Stimulated activated CD4-positive, alpha-beta T cell treated with anti-CD3 and anti-CD28 coated beads, Interleukin-2, amount 100 ng/mL, for 48 hours (primary cell): ENCODE results near the gene CDC42EP2.
"Not testable (repeated sequence)": the region's sequence is repeated elsewhere in the genome, so short reads cannot be mapped to it uniquely, and the experiment has no call there.

Experiments used
- DNase-seq, 2 donors: peaks; one replicate each; pipeline ENCODE4 v3.0.0-alpha.2; 2020

Gene CDC42EP2

DNA sequence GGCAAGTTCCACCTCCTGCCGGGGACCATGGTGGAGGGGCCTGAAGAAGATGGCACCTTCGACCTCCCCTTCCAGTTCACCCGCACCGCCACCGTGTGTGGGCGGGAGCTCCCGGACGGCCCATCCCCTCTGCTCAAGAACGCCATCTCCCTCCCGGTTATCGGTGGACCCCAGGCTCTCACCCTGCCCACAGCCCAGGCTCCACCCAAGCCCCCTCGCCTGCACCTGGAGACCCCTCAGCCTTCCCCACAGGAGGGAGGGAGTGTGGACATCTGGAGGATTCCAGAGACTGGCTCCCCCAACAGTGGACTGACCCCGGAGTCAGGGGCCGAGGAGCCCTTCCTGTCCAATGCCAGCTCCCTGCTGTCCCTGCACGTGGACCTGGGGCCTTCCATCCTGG, 6.4 kb downstream of the CDC42EP2 start:
- DNase-seq: no peak

DNA sequence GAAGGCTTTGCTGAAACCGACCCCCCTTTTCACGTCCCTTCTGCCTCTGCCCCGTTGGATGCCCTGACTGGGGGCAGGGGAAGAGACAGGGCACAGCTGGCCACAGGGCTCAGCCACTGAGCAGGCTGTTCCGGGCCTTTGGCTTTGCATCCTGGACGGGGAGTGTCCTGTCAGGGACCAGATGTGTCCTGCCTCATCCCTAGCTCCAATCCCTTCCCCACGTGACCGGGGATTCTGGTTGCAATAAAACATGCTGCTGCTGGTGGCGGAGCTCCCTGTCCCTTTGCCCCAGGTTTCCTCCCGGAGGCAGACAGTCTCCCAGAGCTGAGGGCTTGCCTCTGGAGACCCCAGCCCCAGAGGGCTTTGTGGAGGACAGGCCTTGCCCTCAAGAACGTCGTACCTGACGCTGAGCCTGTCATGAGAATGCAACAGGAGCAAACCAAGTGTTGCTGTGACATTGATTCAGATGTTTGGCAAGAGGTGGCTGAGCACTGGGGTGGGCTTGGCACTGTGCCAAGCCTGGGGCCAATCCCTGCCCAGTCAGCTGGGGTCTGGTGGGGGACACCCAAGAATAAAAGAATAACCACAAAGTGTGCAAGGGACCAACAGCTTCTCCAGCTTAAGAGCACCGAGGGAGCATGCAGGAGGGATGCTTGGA, 7.3 kb downstream of the CDC42EP2 start:
- no peak for DNase-seq

DNA sequence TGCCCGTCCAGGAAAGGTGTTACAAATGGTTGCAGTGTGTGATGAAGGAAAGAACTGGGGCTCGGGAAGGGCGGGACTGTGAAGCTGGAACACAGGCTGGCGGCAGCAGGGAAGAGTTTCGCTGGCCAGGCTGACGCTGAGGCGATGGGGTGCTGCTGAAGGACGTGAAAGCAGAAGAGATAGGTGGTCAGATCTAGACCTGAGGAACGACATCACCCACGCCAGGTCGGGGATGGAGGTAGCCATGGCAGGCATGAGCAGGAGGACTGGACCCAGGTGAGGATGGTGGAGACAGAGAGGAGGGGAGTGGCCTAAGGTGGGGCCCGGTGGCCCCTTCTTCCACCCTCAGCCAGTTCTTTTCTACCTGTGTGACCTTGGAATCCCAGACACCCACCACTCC, 9.1 kb downstream of the CDC42EP2 start:
- no peak for DNase-seq

DNA sequence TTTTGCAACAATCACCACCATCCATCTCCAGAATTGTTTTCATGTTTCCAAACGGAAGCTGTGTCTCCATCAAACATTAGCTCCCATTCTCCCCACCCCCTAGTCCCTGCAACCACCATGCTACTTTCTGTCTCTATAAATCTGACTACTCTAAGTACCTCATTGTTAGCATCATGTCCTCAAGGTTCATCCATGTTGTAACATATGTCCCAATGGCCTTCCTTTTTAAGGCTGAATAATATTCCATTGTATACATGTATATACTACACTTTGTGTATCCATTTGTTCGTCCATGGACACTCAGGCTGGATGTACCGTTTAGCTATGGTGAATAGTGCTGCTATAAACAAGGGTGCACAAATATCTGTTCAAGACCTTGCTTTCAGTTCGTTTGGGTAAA, 10.8 kb downstream of the CDC42EP2 start:
- DNase-seq: no peak

DNA sequence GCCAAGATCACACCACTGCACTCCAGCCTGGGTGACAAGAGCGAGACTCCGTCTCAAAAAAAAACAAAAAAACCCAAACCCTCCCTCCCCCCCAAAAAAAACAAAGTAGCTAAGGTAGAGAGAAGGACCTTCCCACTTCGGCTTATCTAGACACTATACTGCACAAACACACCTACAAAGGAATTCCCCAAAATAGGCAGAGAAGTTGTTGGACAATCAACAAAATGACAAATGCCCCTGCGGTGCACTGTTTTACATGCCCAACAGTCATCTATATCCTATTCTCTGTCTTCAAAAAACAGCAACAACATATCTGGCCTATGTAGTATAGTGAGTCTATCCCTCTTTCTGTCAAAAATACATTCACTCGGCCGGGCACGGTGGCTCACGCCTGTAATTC, 12.4 kb downstream of the CDC42EP2 start:
- DNase-seq: no peak

DNA sequence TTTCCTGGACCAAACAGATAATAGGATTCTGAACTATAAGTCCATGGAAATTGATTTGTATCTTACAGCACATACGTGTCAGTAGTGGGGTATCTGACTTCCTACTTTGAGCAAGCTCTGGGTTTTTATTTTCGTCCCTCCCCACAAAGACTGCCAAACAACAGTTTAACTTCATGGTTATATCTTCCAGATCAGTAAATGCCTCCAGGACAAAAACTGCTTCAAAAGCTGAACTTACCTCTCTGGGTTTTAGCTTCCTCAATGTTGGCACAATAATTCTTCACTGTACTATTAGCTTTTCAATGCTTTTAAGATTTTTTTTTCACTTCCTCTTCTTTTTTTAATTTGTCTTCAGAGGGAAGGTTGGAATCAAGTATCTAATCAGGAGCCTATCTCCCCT, 14.8 kb downstream of the CDC42EP2 start:
- no peak for DNase-seq

DNA sequence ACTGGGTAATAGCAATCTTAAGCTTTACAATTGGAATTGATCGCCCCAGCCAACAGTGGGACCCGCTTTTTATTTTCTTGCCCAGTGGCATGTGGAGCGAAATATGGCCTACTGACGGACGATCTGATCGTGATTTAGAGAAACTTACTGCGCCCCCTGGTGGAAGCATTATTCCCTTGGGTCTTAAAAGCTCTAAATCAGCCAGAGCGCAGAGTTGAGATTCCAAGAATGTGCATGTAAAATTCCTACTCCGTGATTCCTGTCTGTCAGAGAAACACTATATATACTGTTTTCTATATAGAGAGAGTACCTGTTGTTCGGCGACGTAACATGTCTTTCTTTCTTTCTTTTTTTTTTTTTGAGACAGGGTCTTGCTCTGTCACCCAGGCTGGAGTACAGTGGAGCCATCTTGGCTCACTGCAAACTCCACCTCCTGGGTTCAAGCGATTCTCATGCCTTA, 15.3 kb downstream of the CDC42EP2 start:
- peak; percentile 91 for DNase-seq

DNA sequence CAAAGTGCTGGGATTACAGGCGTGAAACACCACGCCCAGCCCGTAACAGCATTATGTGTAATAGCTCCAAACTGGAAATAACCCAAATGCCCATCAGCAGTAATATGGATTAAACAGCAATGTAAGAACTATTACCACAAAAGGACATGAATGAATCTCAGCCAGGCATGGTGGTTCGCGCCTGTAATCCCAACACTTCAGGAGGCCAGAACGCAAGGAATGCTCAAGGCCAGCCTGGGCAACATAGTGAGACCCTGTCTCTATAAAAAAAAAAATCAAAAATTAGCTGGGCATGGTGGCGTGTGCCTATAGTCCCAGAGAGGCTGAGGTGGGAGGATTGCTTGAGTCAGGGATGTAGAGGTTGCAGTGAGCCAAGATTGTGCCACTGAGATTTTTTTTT, 15.9 kb downstream of the CDC42EP2 start:
- DNase-seq: no peak

DNA sequence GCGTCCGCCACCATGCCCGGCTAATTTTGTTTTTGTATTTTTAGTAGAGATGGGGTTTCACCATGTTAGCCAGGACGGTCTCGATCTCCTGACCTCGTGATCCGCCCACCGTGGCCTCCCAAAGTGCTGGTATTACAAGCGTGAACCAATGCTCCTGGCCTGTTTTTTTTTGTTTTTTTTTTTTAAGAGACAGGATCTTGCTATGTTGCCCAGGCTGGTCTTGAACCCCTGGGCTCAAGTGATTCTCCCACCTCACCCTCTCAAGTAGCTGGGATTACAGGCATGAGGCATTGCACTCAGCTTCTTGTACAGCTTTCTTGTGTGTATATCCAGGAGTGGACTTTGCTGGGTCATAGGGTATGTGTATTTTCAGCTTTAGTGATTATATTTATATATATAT, 17.9 kb downstream of the CDC42EP2 start:
- not testable (repeated sequence) for DNase-seq

DNA sequence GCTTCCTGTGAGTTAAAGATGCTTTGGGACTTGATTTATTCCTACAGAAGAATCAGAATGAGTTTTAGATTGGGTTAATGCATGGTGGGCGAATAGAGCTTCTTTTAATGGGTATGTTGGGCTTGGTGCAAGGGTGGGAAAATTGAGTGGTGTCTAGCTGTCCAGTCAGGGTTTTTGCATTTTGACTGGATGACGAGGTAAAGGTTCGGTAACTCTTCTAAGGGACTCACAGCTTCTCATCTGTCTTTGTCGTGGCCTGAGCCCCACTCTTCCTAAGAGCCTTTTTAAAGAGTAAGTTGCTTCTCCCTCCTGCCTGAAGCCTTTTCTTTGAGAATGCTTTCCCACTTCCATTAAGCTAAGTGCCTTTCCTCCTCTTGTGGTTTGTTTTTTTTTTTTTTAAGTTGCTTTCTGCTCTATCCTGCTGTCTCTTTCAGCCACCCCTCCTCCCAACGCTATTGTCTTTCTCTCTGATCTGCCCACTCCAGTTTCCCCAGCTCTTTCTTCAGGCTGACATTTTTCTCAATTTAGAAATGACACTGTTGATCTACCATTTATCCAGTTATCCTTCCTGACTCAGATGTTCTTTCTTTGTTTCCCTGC, 20.1 kb downstream of the CDC42EP2 start:
- DNase-seq: no peak

DNA sequence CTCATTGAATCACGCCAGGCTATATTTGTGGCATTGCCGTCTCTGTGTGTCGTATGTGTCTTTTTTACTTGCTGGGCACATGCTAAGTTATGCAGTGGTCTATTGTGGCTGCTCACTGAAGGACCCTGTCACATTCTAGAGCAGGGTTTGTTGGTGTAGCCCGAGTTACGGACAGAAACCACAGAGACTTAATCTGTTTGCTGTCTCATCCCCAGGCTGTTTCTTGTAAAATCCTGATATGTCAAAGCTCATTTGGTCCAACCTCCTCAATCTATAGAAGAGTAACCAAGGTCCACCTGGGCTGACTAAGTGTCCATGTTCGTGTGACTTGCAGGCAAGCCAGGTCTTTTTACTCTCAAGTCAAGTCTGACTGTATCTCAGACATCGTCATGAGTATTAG, 24.0 kb downstream of the CDC42EP2 start:
- DNase-seq: no peak

DNA sequence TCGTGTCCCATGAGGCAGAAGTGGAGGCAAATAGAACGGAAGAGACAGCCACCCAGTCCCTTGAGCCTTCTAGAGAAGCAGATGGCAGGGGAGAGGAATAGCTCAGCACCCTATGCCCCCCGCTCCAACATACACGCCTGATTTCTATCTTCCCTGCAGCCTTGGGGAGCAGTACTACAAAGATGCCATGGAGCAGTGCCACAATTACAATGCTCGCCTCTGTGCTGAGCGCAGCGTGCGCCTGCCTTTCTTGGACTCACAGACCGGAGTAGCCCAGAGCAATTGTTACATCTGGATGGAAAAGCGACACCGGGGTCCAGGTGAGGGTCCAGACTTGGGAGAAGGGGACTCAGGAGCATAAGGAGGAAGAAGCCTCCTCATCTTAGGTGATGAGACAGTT, 25.6 kb downstream of the CDC42EP2 start:
- no peak for DNase-seq

DNA sequence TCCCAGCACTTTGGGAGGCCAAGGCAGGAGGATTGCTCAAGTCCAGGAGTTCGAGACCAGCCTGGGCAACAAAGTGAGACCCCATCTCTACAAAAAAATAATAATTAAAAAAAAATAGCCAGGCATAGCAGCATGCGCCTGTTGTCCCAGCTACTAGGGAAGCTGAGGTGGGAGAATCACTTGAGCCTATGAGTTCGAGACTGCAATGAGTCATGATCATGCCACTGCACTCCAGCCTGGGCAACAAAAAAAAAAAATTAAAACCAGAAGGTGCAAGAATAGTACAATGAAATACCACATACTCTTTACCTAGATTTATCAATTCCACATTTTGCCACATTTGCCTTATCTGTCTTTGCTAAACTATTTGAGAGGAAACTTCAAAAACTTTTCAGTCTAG, 27.2 kb downstream of the CDC42EP2 start:
- DNase-seq: no peak

DNA sequence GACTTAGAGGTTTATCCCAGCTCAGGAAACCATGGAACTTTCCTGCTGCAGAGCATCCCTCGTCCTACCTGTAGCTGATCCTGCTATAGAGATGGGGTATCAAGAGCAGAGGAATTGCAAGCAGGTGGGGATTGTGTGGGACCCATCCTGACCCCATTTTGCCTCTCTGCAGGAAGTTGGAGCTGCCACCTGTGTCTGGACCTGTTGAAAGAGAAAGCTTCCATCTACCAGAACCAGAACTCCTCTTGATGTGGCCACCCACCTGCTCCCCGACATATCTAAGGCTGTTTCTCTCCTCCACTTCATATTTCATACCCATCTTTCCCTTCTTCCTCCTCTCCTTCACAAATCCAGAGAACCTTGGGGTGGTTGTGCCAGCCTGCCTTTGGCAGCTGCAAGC, 36.8 kb downstream of the CDC42EP2 start:
- no peak for DNase-seq

DNA sequence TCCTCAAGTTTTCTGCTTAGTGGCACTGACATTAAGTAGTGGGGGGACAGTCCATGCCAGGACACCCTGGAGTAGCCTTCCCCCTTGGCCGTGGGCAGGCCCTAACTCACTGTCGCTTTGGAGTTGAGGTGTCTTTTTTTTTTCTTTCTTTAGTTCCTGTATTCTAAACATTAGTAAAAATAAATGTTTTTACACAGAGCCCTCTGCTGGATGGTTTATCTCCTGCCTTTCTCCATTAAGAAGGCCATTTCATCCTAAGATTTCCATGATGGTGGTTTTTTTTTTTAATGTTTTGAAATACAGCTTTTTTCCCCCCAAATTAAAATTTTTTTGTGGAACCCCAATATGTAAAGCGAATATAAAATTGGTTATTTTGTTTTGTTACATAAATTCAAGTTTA, 38.1 kb downstream of the CDC42EP2 start:
- DNase-seq: no peak

DNA sequence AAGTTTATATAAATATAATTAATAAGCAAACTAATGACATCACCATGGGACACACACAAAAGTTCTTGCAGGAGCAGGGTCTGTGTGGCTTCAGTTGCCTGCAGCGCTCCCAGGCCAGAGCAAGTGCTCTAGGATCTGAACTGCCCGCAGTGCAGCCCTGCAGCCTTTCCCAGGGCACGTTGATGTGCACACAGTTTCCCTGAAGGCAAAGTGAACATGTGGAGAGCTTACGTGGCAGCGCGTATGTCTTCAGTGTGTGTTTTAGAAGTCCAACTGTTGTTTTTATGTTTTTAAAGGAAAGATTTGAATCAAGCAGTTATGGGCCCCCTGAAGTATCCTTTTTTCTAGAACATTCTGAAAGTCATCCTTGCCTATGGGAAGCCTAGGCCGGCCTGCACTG, 38.7 kb downstream of the CDC42EP2 start:
- no peak for DNase-seq

DNA sequence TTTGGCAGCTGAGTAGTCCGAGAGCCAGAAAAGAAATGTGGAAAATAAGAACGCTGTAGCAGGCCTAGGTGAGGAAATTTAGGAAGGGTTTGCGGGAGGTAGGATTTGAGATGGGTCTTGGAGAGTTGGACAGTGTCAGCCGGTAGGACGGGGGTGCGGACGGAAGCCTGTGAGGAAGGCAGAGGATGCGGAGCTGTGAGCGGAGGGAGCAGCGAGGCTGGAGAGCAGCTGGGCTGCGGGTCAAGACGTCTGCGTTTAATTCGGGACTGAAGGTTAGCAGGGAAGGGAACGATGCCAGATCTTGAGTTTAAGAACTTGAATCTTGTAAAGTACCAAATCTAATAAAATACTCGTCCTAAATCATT, 39.2 kb downstream of the CDC42EP2 start:
- no peak for DNase-seq

DNA sequence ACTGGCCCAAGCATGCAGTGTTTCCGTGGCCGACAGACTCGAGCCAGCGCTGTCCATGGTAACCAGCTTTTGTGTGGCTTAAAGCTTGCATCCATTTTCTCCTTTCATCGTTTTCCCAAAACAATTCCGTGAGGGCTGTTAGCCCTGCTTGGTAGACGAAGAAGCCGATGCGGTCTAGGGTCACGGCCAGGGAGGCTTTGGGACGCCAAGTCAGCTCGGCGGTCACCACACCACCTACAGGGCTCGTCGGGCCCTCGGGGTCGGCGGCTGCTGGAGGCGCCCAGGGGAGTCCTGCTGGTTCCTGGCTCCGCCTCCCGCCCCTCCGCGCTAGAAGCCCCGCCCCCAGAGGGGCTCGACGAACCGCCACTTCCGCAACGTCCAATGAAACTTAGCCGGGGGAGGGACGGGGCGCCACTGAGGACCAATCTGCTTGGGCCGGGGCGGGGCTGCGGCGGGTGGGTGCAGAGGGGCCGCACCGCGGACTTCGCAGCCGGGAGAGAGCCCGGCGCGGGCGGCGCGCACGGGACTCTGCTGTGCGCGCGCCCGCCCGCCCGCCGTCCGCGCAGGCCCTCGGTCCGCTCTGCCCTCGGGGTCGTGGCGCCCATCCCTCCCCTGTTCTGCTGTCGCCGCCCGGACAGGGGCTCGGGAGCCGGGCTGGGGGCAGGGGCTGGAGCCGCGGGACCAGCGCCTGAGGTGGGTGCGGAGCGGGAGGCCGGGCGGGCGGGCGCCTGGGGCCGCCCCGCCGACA, 39.8 kb downstream of the CDC42EP2 start, which contains the start of gene TIGD3:
TSS of gene TIGD3 (plus strand) at position 487 of the 748 bp plus-strand sequence. CDS start 1,058 bp downstream, outside the sequence.
- DNase-seq: peak; percentile 96

DNA sequence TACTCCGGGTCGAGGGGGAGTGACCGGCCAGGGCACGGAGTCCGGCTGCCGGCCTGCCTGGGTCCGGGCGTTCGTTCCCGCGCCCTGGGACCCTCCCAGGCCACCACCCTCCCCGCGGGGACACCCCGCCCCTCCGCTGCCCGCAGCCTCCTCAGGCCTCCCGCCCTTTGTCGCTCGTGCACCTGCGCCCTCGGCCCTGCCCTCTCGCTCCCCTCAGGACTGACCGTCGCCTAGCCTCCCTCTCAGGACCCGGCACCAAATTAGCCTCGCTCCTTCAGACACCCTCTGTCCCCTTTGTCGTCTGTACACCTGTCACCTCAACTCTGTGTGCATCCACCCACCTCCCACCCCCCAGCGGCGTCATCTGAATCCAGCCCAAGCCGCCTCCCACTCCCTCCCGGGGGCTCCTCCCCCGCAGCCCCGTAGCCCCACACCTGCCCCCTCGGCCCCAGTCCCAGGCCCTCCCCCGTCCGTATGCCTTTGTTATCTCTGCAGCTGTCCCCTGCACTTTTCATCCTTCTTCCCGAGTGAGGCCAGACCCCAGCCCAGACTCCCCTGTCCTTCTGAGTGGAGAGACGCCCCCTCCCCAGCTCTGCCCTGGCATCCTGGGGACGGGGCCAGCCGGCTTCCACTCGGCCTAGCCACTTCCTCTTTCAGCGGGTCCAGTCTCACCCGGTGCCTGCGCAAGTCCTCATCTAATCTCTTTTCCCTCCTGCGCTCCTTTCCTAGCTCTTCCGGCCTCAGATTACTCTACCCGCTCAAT, 40.5 kb downstream of the CDC42EP2 start:
- DNase-seq: peak in 1 of 2 donors; percentile 37

DNA sequence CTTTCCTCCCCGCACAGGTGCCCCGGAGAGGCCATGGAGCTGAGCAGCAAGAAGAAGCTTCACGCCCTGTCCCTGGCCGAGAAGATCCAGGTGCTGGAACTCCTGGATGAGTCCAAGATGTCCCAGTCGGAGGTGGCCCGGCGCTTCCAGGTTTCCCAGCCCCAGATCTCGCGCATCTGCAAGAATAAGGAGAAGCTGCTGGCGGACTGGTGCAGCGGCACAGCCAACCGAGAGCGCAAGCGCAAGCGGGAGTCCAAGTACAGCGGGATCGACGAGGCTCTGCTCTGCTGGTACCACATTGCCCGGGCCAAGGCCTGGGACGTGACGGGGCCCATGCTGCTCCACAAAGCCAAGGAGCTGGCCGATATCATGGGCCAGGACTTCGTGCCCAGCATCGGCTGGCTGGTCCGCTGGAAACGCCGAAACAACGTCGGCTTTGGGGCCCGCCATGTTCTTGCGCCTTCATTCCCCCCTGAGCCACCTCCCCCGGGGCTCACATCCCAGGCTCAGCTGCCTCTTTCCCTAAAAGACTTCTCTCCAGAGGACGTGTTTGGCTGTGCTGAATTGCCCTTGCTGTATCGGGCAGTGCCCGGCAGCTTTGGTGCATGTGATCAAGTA, 41.2 kb downstream of the CDC42EP2 start:
- no peak for DNase-seq

DNA sequence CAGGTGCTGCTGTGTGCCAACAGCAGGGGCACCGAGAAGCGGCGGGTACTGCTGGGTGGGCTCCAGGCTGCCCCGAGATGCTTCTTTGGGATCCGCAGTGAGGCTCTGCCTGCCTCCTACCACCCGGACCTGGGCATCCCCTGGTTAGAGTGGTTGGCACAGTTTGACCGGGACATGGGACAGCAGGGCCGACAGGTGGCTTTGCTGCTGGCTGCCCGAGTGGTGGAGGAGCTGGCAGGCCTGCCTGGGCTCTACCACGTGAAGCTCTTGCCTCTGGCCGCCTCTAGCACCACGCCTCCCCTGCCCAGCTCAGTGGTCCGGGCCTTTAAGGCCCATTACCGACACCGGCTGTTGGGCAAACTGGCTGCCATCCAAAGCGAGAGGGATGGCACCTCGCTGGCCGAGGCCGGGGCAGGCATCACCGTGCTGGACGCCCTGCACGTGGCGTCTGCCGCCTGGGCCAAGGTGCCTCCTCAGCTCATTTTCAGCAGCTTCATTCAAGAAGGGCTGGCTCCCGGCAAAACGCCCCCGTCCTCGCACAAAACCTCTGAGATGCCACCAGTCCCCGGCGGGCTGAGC, 41.8 kb downstream of the CDC42EP2 start:
- no peak for DNase-seq

DNA sequence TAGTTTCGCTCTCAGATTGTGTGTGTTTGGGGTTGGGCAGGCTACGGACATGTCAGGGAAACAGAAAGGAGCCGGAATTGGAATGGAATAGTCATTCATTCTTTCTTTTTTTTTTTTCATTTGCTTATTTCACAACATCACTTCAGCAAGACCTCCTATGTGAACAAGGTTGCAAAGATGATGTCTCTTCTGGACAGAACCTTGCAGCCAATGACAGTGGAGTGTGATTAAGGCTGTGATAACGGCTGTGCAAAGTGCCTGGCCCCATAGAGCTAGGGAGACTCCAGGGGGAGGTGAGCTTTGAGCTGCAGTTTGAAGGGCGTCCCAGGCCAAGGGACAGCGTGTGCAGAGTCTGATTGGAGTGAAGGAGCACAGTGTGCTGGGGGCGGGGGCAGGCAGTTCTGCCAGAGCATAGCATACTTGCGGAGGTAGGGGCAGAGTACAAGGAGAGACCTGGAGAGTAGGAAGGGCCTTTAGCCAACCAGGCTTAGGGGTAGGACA, 43.2 kb downstream of the CDC42EP2 start:
- no peak for DNase-seq
